Neural cell (in vitro differentiated cells): ENCODE data around the gene ATP2B2. TPM values are rescaled to one million over a fixed set of nuclear protein-coding genes. Genes with fewer than 3 reads are reported as not detected.

Source experiments
- H2AFZ ChIP-seq: fragments of 200-600, 300-800 bp; sonication (generic), shearing (Covaris generic); 2 replicates; pipeline ENCODE4 v1.6.0; 2014; ENCODE audit warnings: low read depth, mild to moderate bottlenecking, antibody characterized with exemption, low read length, moderate library complexity
- H3F3A ChIP-seq: fragments of 200-600 bp; shearing (Covaris generic); 2 replicates; pipeline ENCODE4 v1.6.1; 2016; ENCODE audit warnings: mild to moderate bottlenecking, moderate library complexity, mixed read lengths, antibody characterized with exemption, low read length; ENCODE audit not compliant: insufficient read depth, poor library complexity, severe bottlenecking
- H3K27ac ChIP-seq: fragments of 200-600, 300-800 bp; sonication (generic), shearing (Covaris generic); 2 replicates; pipeline ENCODE4 v1.5.1; 2014; ENCODE audit warnings: mild to moderate bottlenecking, low read length, moderate library complexity
- H3K27me3 ChIP-seq: fragments of 300-800, 200-600 bp; sonication (generic), shearing (Covaris generic); 2 replicates; pipeline ENCODE4 v1.6.0; 2014; ENCODE audit warnings: mild to moderate bottlenecking, low read depth, low read length, moderate library complexity; ENCODE audit not compliant: insufficient read depth
- H3K36me3 ChIP-seq: fragments of 300-800, 200-600 bp; sonication (generic), shearing (Covaris generic); 2 replicates; pipeline ENCODE4 v1.5.1; 2014; ENCODE audit warnings: mild to moderate bottlenecking, antibody characterized with exemption, low read length, moderate library complexity; ENCODE audit not compliant: insufficient read depth
- H3K4me2 ChIP-seq: fragments of 300-800, 200-600 bp; sonication (generic), shearing (Covaris generic); 2 replicates; pipeline ENCODE4 v1.6.0; 2014; ENCODE audit warnings: mild to moderate bottlenecking, low read length
- H3K4me3 ChIP-seq: fragments of 300-800, 200-600 bp; sonication (generic), shearing (Covaris generic); 2 replicates; pipeline ENCODE4 v1.5.1; 2014; ENCODE audit warnings: mild to moderate bottlenecking, low read length, moderate library complexity
- H3K79me2 ChIP-seq: fragments of 200-600 bp; shearing (Covaris generic); replicated peaks from 2 replicates; pipeline ENCODE4 v1.6.0; 2014; ENCODE audit warnings: mild to moderate bottlenecking, low read length, moderate library complexity; ENCODE audit not compliant: insufficient read depth
- H3K9ac ChIP-seq: fragments of 300-800, 200-600 bp; sonication (generic), shearing (Covaris generic); 2 replicates; pipeline ENCODE4 v1.6.1; 2016; ENCODE audit warnings: mild to moderate bottlenecking, low read length, mixed read lengths
- H3K9me2 ChIP-seq: fragments of 200-600 bp; shearing (Covaris generic); 2 replicates; pipeline ENCODE4 v1.6.1; 2016; ENCODE audit warnings: mild to moderate bottlenecking, low read length, mixed read lengths; ENCODE audit not compliant: insufficient read depth
- H3K9me3 ChIP-seq: fragments of 200-600, 300-800 bp; sonication (generic), shearing (Covaris generic); 2 replicates; pipeline ENCODE4 v1.6.1; 2016; ENCODE audit warnings: mild to moderate bottlenecking, mixed run types, low read length, moderate library complexity, mixed read lengths
- H4K20me1 ChIP-seq: fragments of 200-600 bp; shearing (Covaris generic); 2 replicates; pipeline ENCODE4 v1.6.1; 2016; ENCODE audit warnings: mild to moderate bottlenecking, mixed run types; ENCODE audit not compliant: insufficient read depth
- CTCF ChIP-seq: fragments of 450-650 bp; IDR thresholded peaks from 2 replicates; pipeline ENCODE4 v1.5.1; 2014; ENCODE audit warnings: antibody characterized with exemption, mild to moderate bottlenecking, moderate library complexity; ENCODE audit not compliant: poor library complexity, severe bottlenecking
- EP300 ChIP-seq: fragments of 450-650 bp; conservative IDR thresholded peaks from 2 replicates; pipeline ENCODE4 v1.6.1; 2014; ENCODE audit warnings: antibody characterized with exemption, mild to moderate bottlenecking, moderate library complexity; ENCODE audit not compliant: poor library complexity, severe bottlenecking
- EZH2 ChIP-seq: fragments of 200-600, 300-800 bp; shearing (Covaris generic), sonication (generic); IDR thresholded peaks from 2 replicates; pipeline ENCODE4 v1.6.1; 2014; ENCODE audit warnings: antibody characterized with exemption, low read length, borderline replicate concordance, mild to moderate bottlenecking; ENCODE audit not compliant: insufficient read depth, poor library complexity, severe bottlenecking
- MXI1 ChIP-seq: fragments of 450-650 bp; conservative IDR thresholded peaks from 2 replicates; pipeline ENCODE4 v1.6.1; 2014; ENCODE audit warnings: antibody characterized with exemption, mild to moderate bottlenecking; ENCODE audit not compliant: poor library complexity, severe bottlenecking
- POLR2AphosphoS5 ChIP-seq: IDR thresholded peaks from 2 replicates; pipeline ENCODE4 v1.6.1; 2012
- RAD21 ChIP-seq: fragments of 450-650 bp; conservative IDR thresholded peaks from 2 replicates; pipeline ENCODE4 v1.6.1; 2014; ENCODE audit warnings: antibody characterized with exemption, mild to moderate bottlenecking, moderate library complexity
- SMC3 ChIP-seq: fragments of 450-650 bp; conservative IDR thresholded peaks from 2 replicates; pipeline ENCODE4 v1.6.1; 2014; ENCODE audit warnings: antibody characterized with exemption, mild to moderate bottlenecking, moderate library complexity; ENCODE audit not compliant: poor library complexity
- TAF1 ChIP-seq: IDR thresholded peaks from 2 replicates; pipeline ENCODE4 v1.6.1; 2012; ENCODE audit warnings: low read depth
- polyA plus RNA-seq: library from polyadenylated mRNA; depleted of rRNA; stranded (reverse); fragments of >200 nt; gene quantifications from 2 replicates; pipeline ENCODE4 v1.2.3, GENCODE V29; 2014
- TF ChIP-seq, protein P1 (sequence below): IDR thresholded peaks from 2 replicates; pipeline ENCODE4 v1.6.1; 2012; ENCODE audit warnings: borderline replicate concordance

The ATP2B2 gene
- polyA plus RNA-seq, 1 donor from 2014 or later = 8.3 TPM

- Histone ChIP-seq H4K20me1 (no peaks in the 10 kb centered on the region), H3K4me3 (no peak overlapping the region), H3K4me2 (no peak overlapping the region), H3K9me2 (no peaks in the 10 kb centered on the region), H3K27ac (no peak overlapping the region), H3K9me3 (no peaks in the 10 kb centered on the region), H3K79me2 (no peaks in the 10 kb centered on the region), H3K27me3 (no peaks in the 10 kb centered on the region), H3K36me3 (no peaks in the 10 kb centered on the region), H2AFZ (no peak overlapping the region), H3K9ac (no peak overlapping the region), H3F3A (no peaks in the 10 kb centered on the region)
- TF ChIP-seq MXI1 (no peak), CTCF (no peak), EP300 (no peak), EZH2 (no peak), RAD21 (no peak), SMC3 (no peak), POLR2AphosphoS5 (no peak), TAF1 (no peak)
- TF ChIP-seq, protein P1, sequence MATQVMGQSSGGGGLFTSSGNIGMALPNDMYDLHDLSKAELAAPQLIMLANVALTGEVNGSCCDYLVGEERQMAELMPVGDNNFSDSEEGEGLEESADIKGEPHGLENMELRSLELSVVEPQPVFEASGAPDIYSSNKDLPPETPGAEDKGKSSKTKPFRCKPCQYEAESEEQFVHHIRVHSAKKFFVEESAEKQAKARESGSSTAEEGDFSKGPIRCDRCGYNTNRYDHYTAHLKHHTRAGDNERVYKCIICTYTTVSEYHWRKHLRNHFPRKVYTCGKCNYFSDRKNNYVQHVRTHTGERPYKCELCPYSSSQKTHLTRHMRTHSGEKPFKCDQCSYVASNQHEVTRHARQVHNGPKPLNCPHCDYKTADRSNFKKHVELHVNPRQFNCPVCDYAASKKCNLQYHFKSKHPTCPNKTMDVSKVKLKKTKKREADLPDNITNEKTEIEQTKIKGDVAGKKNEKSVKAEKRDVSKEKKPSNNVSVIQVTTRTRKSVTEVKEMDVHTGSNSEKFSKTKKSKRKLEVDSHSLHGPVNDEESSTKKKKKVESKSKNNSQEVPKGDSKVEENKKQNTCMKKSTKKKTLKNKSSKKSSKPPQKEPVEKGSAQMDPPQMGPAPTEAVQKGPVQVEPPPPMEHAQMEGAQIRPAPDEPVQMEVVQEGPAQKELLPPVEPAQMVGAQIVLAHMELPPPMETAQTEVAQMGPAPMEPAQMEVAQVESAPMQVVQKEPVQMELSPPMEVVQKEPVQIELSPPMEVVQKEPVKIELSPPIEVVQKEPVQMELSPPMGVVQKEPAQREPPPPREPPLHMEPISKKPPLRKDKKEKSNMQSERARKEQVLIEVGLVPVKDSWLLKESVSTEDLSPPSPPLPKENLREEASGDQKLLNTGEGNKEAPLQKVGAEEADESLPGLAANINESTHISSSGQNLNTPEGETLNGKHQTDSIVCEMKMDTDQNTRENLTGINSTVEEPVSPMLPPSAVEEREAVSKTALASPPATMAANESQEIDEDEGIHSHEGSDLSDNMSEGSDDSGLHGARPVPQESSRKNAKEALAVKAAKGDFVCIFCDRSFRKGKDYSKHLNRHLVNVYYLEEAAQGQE = no peak
Measured at GRCh38 chr3:10373686-10374261, 131.6 kb downstream of the ATP2B2 start.

DNA sequence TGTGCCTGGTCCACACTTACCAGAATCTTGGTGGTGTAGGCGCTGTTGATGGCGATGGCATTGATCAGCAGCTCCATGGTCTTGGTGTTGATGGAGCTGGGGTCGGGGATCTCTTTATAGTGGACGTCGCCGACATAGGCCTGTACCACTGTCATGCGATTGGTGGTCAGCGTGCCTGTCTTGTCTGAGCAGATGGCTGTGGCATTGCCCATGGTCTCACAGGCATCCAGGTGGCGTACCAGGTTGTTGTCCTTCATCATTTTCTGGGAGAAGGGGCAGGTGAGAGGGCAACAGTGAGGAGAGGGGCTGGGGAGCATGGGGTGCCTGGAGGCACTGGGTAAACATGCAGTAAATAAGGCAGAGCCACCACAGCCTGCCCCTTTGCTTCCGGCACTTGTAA, 133.6 kb downstream of the ATP2B2 start:
- Histone ChIP-seq H3K27ac (no peak overlapping the region), H3K9me2 (no peaks in the 10 kb centered on the region), H3K36me3 (no peaks in the 10 kb centered on the region), H3K9me3 (no peaks in the 10 kb centered on the region), H4K20me1 (no peaks in the 10 kb centered on the region), H2AFZ (no peak overlapping the region), H3K79me2 (no peaks in the 10 kb centered on the region), H3K9ac (no peak overlapping the region), H3K27me3 (no peaks in the 10 kb centered on the region), H3F3A (no peaks in the 10 kb centered on the region), H3K4me3 (no peak overlapping the region), H3K4me2 (no peak overlapping the region)
- TF ChIP-seq SMC3 = no peak
- no peak for TF ChIP-seq CTCF
- TF ChIP-seq, protein P1 = no peak
- no peak for TF ChIP-seq TAF1
- no peak for TF ChIP-seq EP300
- no peak for TF ChIP-seq MXI1
- TF ChIP-seq POLR2AphosphoS5 = no peak
- TF ChIP-seq RAD21 = no peak
- no peak for TF ChIP-seq EZH2
